NCI-H82 treated with DMSO at 0.1 percent for 48 hours (cell line): ENCODE measurements around the gene IGFBP2.

Experiments used
- DNase-seq: peaks from one replicate; lab custom pipeline; 2025; ENCODE audit not compliant: unreplicated experiment; lab: John Stamatoyannopoulos, UW

The IGFBP2 gene

DNA sequence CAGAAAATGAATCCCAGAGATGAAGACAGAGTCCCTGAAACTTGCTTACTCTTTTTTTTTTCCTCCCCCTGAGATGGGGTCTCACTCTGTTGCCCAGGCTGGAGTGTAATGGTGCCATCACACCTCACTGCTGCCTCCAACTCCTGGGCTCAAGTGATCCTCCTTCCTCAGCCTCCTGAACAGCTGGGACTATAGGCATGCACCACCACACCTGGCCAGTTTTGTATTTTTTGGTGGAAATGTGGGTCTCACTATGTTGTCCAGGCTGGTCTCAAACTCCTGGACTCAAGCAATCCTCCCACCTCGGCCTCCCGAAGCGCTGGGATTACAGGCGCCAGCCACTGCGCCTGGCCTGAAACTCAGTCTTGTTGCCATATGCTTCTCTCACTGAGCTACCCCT, 27.8 kb downstream of the IGFBP2 start:
- no peak for DNase-seq

DNA sequence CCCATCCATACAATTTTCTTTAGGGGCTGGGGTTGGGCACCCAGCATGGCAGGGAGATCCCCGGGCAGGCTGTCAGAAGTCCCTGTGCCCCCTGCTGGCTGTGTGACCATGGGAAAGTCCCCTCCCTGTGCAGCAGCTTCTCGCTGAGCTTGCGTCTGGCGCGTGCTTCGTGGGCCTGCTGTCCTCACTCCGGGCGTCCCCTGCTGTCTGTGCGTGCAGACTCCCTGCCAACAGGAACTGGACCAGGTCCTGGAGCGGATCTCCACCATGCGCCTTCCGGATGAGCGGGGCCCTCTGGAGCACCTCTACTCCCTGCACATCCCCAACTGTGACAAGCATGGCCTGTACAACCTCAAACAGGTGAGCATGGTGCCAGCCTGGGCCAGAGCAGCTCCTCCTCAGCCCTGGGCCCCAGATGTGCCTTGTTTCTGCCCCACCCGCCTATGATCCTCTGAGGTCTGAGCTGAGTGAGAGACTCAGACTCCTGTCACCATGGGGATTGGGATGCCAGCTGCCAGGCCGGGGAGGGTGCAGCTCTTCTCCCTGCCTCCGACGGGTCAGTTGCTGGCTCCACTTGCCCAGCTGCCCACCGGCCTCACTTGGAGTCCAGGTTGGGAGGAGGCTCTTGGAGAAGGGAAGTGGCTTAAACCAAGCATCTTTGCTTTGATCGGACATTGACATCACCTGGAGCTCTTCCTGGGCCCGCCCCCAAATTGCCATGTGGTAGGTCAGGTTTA, 28.6 kb downstream of the IGFBP2 start:
- DNase-seq: no peak

GRCh38 chr2:216663106-216663505, 29.9 kb downstream of the IGFBP2 start:
- no peak for DNase-seq

DNA sequence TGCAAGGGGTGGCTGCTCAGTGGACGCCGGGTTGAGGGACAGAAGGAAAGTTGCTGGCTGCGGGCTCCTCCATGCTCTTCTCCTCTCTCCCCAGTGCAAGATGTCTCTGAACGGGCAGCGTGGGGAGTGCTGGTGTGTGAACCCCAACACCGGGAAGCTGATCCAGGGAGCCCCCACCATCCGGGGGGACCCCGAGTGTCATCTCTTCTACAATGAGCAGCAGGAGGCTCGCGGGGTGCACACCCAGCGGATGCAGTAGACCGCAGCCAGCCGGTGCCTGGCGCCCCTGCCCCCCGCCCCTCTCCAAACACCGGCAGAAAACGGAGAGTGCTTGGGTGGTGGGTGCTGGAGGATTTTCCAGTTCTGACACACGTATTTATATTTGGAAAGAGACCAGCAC, 30.6 kb downstream of the IGFBP2 start:
- DNase-seq: no peak

DNA sequence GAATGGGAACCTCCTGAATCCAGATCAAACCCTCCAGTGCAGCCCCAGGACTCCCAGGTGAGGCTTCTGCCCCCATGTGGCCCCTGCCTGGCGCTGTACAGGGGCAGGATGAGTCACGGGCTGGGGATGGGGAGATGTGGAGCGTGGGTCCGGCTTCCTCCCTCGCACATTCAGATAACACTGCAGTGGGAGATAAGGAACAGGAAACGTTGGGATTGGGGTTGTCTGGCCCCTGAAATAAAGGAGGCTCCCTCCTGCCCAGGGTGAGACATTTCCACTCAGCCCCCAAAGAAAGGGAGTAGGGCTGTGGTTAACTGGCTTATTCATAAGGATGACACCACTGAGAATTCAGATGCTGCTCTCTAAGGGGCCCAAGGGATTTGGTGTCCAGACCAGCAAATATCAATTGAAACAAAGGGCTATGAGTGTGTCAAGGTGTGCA, 31.4 kb downstream of the IGFBP2 start:
- DNase-seq: no peak

DNA sequence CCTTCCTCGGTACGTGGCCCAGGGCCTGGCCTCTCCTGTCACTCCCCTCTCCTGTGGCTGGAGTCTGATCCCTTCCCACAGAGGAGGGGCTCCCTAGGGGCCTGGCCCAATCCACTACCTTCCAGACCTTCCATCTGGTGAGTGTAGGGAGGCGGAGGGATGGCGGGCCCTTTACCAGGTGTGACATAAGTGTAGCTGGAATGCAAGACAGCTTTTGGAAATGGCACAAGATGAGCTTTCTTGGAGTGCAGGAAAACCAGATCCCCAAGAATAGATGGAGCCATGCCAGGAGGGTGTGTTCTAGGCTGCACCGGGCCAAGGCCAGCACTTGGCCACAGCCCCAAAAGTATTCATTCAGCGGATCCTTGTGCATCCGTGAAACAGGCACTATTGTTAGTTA, 32.0 kb downstream of the IGFBP2 start:
- no peak for DNase-seq

DNA sequence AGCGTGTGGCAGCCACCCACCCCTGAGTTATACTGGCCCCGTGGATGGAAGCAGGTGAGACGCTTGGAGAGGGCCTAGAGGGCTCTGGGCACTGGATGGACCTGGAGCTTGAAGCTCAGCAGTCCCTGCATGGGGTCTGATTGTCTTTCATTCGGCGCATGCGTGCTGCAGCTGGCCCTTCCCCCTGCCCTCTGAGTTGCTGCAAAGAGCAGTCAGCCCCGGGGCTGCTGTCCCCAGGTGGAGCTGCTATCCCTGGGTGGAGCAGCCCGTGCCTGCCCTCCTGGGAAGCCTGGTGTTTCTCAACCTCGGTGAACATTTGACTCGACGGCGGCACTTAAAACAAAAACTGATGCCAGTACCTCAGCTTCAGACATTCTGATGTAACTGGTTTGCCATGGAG, 32.5 kb downstream of the IGFBP2 start:
- DNase-seq: no peak

DNA sequence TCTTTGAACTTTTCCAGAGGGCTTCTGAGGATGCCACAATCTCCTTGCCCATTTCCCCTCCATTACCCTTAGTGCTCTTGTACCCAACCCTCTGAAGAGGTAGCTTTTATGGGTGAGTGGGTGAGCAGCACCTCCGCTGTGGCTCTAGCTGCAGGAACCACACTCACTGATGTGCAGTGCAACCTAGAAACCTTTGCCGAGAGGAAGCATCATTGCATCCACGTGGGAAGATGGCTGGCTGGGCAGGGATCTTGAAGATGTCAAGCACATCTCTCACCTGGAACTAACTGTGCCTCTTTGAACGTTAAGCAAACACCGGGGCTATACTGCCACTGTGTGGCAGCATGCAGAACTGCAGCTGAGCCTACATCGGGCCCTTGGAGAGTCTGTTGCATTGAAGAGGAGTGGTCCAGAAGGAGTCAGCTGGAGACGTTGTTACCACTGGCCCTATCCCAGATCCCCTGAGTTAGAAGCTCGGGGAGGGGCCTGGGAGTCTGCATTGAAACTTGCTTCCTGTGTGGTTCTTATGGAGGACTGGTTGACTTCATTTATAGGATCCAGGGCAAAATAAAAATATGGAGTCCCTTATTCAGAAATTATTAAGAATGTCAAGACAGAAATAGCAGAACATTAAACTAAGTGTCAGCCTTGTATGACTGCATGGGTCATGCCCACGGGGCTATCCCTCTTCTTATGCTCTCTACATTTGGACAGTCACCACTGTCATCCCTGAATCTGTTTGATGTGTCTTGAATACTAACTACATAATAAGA, 33.4 kb downstream of the IGFBP2 start:
- DNase-seq: peak; percentile 51

DNA sequence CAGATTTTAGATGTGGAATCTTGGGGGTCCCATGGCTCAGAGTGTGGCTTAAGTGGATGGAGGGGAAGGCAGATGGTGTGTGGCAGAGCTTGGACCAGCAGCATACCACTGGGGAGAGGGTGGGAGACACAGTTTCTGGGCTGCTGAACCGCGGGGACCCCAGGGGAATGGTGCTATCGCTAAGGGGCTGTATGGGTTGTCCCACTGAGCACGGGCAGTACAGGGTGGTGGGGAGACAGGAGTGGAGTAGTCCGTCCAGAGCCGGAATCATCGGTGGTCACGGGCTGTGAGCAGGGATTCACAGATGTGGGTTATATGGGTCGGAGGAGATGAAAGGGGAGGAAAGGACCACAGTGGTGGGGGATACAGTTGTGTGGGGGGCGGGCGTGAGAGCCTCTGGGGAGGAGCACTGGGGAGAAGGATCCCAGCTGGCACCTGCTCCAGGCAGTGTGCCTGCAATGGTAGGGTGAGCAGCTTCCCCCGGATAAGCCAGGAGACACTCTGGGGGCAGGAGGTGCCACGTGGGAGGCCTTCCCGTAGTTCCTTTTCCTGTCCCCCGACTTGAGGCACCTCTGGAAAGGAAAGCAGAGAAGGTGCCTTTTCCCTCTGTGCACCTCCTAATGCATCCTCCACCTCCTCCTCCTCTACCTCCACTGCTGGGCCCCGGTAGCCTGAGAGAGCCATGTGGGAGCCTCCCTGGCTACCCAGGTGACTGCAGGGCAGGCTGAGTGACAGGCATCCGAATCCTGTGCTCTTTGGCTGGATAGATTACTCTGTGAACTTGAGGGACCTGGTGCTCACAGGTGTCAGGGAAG, 37.3 kb downstream of the IGFBP2 start:
- DNase-seq: no peak

- no peak for DNase-seq
These were observed 37.8 kb downstream of the IGFBP2 start for GRCh38 chr2:216671081-216671411.

DNA sequence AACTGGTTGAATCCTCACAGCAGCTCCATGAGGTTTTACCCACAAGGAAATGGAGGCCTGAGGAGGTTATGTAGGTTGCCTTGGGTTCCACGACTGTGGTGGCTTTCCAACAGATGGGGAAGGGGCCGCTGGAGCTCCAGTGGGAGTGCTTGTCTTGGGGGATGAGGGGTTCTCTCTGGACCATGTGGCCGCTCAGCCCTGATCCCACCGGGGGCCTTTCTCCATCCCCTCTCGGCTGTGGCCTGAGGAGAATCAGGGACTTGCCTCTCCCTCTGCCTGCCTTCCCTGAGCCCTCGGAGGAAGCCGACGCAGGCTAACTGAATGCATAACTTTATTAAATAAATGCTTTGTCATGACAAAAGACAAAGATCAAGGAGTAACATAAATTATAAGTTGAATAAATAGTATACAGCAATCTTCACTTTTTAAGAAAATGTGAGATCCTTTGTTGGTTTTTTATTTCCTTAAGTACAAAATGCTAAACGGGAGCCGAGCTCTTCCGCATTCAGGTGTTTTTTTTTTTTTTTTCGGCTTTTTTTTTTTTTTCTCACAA, 38.6 kb downstream of the IGFBP2 start:
- DNase-seq: no peak

GRCh38 chr2:216672466-216672865, 39.2 kb downstream of the IGFBP2 start:
- DNase-seq: no peak

DNA sequence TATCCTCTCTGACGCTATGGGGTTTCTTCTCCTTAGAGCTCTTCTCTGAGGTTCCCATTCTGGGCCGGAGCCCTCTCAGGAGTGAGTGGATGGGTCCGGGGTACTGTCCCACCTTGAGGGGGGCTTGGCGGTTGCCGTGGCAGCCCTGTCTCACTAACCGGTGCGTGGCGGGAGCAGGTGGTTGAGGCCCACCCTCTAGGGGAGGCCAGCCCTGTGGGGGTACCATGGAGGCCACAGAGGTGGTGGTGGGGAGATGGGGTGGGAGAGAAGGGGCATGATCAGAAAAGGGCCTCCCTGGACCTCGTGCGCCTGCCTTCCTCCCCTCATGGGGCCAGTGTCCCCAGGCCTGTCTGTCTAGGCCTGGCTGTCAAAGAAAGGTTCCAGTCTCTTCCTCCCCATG, 39.8 kb downstream of the IGFBP2 start:
- no peak for DNase-seq

GRCh38 chr2:216673609-216674008, 40.4 kb downstream of the IGFBP2 start:
- DNase-seq: no peak

DNA sequence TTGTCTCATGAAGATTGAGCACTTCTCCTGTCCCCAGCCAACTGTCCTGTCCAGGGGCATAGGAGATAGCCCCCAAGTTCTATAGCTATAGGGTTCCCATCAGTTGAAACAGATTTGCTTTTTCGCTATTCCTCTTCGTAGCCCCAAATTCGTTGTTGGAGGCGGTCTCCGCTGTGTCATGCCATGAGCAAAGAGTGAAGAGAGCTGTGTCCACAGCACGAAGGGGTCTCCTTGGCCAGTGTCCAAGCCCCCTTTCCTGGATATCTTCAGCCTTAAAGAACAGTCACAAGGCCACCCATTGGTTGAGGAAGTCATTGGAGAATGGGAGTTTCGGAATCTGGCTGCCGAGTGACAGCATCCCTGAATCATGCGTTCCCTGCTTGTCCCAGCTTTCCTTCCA, 41.2 kb downstream of the IGFBP2 start:
- no peak for DNase-seq

DNA sequence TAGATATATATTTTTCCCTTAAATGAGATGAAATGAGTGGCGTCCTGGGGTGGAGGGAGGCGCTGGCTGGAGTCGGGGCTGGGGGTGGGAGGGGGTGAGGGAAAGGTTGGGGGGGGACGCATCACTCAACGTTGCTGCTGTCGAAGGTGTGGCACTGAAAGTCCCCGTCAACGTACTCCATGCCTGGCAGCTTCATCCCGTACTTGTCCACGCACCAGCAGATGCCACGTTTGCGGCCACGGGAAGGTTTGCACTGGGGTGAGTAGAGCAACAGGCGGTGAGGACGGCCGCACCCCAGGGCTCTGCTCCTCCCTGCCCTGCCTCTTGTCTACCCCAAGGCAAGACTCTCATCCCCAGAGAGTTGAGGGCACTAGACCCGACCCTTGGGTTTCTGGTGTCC, 43.4 kb downstream of the IGFBP2 start:
- DNase-seq: no peak

DNA sequence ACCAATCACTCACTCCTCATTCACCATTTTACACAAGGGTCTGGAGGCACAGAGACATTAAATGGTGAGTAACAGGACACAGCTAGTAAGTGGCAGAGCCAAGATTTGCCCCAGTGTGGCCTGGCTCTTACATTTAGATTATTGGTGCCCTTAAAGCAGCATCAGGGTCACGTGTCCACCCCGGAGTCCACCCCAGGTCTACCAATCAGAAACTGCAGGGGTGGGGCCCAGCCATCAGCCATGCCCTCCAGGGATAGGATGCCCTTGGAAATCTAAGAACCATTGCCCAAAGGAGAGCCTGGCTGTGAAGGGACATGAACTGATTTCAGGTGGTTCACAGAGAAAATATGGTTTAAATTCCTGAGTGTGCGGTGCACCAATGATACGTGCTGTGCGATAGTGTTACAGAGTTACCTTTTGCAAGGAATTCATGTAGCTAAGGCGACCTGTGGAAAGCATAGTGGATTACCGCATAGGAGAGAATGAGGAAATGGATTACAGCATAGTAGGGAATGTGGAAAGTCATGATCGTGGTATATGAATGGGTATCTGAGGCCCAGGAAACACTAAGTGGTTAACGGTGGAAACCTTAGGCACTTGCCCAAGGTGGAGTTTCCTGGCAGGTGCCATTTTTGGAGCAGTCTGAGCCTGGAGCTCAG, 44.3 kb downstream of the IGFBP2 start:
- no peak for DNase-seq

- DNase-seq: no peak
These were observed 44.9 kb downstream of the IGFBP2 start for GRCh38 chr2:216678098-216678465.

DNA sequence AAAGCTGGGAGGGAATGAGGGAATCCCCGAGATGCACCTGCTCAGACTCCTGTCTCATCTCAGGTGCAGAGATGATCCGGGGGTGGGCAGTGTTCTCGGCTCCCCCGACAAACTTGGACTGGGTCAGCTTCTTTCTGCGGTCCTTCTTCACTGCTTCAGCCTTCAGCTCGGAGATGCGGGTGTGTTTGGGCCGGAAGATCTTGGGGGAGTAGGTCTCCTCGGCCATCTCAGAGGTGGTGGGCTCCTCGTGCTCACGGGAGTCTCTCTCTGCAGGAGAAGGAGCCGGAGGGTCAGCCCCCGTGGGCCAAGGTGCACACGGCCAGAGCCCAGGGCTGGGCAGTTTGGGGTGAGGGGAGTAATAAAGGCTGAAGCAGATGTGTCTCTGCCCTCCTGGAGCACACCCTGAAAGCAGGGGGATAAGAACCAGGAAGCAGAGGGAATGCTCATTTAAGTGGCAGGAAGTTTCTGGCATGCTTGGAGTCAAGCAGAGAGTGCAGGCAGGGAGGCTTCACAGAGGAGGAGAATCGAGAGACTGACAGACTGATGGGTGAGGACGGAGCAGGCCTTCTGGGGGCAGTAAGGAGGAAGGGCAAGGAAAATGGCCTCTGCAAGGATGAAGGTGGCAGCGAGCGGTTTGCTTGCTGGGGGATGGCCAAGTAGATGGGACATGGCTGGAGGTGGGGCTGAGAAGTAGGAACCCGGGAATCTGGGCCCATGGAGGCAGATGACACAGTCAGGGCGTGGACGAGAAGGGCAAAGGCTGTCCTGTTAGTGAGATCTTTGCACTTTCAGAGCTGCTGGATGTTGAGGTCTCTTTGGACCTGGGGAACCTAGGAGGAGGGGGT, 45.8 kb downstream of the IGFBP2 start:
- no peak for DNase-seq

GRCh38 chr2:216679658-216680024, 46.4 kb downstream of the IGFBP2 start:
- no peak for DNase-seq
